GM12872 (cell line): ENCODE measurements around the gene LRFN3.

Experiments
- TF ChIP-seq, protein P1 (sequence below): IDR thresholded peaks from 3 replicates; pipeline ENCODE4 v1.5.1; 2011; ENCODE audit warnings: low read depth, mild to moderate bottlenecking, low read length, moderate library complexity; ENCODE audit not compliant: insufficient read depth

LRFN3 gene

DNA sequence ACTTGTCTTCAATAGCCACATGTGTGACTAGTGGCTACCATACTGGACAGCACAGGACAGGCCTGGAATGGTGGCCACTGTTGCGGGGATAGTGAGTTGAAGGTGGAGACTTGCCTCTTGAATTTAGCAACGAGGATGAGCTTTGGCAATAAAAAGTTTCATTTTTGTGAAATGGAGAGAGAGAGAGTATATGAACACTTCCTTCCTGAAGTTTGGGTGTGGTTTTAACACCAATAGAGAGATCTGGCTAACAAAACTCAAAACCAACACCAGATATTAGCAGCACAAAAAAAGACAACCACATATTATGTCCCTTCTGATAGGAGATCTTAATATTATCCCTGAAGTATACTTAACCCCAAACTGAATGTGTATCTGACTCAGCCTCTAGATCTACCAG is 6.3 kb upstream of the LRFN3 start:
- TF ChIP-seq, protein P1, sequence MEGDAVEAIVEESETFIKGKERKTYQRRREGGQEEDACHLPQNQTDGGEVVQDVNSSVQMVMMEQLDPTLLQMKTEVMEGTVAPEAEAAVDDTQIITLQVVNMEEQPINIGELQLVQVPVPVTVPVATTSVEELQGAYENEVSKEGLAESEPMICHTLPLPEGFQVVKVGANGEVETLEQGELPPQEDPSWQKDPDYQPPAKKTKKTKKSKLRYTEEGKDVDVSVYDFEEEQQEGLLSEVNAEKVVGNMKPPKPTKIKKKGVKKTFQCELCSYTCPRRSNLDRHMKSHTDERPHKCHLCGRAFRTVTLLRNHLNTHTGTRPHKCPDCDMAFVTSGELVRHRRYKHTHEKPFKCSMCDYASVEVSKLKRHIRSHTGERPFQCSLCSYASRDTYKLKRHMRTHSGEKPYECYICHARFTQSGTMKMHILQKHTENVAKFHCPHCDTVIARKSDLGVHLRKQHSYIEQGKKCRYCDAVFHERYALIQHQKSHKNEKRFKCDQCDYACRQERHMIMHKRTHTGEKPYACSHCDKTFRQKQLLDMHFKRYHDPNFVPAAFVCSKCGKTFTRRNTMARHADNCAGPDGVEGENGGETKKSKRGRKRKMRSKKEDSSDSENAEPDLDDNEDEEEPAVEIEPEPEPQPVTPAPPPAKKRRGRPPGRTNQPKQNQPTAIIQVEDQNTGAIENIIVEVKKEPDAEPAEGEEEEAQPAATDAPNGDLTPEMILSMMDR, result no peak

DNA sequence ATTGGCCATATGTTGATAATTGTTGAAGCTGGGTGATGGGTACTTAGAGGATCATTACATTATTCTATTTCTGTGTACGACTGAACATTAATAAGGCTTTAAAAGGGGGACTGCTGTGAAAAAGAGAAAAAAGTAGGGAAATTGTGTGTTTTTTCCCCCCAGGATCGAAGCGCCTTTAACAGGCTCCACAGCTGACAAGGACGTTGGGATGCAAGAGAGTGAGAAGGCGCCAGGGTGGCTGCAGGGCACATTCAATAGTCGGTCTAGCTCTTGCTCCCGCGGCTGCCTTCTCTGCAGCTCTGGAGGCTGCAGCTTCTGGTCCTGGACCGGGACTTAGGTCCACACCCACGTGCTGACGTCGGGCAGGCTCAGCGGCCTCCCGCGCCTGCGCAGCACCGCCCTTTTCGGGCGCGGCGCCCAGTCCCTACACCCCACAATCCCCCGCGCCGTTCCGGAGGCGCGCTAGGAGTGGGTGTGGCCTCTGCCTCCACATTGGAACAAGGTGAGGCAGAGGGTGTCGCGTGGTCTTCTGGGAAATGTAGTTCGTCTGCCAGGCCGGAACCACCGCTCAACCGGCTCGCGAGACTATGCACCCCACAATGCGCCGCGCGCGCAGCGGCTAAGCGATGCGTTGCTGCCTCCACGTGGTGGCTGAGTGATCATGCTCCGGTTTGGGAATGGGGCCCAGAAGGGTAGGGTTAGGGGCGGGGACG is 4.9 kb upstream of the LRFN3 start:
- TF ChIP-seq, protein P1, result peak; percentile 96

DNA sequence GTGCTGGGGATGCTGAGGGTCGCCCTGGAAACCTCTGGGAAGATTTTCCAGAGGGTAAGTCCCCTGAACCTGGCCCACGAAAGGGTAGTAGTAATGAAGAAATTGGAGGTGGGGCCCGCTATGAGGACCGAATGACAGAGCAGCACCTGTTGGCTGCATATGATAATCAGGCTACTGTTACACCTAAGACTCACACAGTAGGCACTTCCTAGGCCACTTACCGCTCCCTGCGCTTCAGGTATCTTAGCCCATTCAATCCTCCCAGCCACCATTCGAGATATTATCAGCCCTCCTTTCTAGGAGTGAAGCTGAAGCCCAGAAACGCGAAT is 4.3 kb upstream of the LRFN3 start:
- TF ChIP-seq, protein P1, result no peak

DNA sequence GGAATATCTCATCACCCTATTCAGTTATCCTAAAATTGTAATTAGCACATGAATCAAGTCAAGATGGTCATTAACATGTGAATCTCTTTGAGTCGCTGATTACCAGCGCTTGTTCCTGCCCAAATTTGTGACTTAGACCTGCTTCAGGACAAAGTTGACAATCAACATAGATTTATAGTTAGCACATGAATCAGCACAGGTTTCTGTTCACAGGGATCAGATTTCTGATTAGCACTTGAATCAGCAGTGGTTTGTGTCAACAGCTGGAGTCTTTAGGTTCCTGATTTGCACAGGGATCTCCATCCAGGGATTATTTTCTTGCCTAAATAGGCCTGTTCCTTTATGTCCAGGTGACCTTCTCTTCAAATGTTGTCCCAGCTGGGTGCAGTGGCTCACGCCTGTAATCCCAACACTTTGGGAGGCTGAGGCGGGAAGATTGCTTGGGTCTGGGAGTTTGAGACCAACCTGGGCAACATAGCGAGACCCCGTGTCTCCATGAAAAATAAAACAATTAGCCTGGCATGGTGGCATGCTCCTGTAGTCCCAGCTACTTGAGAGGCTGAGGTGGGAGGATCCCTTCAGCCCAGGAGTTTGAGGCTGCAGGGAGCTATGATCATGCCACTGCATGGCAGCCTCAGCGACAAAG is 3.8 kb upstream of the LRFN3 start:
- TF ChIP-seq, protein P1, result no peak

DNA sequence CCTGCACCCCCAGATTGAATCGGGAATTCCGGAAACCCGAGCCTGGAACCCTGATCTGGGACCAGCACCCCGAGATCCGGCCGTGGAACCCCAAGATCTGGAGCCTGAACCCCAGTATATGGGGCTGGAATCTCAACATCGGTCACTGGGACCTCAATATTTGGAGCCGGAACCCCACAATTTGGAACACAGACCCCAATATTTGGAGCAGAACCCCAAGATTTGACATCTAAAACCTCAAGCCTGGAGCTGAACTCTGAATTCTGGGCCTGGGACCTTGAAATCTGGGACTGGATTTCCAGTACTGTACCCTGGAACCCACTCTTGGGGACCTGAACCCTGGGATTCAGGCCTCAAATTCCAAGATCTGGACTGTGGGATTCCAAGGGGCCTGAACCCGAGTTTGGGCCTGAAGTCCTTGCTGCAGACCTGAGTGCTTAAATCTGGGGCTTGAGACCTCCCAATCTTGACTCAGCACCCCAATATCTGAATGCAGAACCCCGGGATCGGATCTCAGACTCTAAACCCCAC is 629 bp downstream of the LRFN3 start:
- TF ChIP-seq, protein P1, result no peak

DNA sequence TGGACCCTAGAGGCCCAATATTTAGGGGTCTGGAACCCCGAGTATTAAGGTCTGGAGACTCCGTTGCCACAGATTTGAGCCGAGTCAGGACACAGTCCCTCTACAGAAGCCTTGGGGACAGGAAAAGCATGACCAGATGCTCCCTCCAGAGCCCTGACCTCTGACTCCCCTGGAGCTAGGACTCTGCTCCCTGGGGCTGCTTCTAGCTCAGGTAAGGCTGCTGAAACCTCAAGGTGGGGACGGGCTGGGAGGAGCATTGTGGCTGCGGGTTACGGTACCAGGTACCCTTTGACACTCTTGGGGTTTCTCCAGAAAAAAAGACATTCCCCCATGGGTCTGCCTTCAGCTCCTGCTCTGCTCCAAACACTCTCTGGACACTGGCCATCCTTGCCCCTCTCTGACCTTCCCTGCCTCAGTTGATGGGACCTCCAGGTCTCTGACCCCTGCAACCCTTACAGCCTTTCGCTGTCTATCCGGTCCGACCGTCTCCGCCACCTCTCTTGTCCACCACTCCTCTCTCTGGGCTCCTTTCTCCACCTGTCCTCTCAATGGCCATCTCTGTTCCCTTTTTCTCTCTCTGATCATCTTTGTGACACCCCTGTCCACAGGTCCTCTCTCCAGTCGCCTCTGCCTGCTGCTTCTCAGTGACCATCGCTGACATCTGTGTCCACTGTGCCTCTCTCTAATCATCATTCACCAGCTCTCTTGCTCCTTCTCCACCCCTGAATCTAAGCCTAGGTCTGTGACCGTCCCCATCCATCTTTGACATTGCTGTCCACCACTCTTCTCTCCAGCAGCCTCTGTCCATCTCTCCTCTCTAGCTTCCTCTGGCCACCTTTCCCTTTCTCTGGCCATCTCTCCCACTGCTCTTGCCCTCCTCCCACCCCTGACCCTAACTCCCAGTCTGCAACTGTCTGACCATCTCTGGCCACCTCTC is 1.4 kb downstream of the LRFN3 start:
- TF ChIP-seq, protein P1, result no peak
